Raji (cell line): Measurements from ENCODE around the gene JAKMIP3.

Experiments
- POLR2A ChIP-seq: IDR thresholded peaks from 2 replicates; pipeline ENCODE4 v1.6.1; 2011; ENCODE audit warnings: low read depth, low read length, control low read depth; ENCODE audit not compliant: insufficient read depth

JAKMIP3 gene

DNA sequence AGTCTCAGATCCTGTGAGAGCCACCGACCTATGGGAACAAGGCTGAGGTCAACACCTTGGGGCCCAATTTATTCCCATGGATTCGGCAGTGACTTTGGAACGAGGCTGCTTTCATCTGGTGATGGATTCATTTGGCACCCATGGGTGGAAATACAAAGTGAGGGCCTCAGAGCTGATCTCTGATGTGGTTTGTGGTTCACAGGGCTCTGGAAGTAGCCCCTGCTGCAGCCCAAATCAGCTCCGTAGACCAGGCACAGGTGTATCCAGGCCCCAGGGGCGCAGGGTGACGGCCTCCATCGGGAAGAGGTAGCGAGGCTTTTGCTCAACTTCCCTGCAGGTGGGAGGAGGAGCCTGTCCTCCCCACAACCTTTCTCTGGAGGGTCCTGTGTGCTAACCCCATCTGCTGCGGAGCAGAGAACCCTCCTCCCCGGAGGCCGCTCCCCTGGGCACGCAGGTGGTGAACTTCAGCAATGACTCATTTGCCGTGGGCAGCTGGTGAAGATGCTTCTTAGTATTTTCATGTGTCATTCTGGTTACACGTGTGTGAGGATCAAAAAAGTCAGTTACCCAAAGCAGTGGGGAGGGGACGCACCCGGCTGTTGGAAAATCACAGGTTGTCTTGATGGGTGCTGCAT is 7.5 kb upstream of the JAKMIP3 start:
- no peak for TF ChIP-seq POLR2A

DNA sequence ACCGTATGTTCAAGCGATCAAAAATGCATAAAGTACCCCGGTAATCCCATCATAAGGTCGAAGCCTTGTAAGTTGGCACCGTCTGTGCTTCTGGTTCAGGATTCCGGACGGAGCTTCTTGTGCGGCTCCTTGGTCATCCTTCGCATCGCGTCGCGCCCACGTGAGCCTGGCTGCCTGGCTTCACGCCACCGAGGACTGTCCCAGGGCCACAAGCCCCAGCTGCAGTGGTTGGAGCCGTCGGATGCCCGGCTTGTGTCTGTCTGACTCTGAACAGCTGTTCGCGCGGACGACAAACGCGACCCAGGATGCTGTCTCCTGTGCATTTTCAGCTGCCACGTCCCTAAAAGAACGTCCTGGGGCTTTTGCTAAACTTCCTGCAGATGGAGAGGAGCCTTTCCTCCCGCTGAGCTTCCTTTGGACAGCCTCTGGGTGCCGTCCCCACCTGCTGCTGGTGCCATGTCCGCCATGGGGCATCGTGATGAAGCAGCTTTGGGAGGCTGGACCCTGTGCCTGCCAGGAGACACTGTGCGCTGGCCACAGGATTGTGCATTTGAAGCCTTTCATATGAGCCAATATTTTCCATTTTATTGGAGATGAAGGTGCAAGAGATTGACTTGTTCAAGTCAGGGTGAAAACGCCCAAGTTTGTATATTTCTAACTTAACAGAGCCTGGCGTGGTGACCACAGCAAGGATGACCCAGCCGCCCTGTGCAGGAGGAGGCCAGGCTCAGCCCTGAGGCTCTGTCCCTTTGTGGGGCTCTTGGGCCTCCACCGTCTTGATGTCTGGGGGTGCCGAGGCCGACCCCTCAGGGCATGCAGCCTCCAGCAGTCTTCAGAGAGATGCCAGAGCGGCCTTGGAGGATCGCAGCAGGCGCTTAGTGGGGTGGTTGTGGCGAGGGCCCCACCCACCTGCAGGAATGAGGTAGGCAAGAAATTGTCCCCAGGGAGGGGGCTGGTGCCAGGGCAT is 6.7 kb upstream of the JAKMIP3 start:
- no peak for TF ChIP-seq POLR2A

DNA sequence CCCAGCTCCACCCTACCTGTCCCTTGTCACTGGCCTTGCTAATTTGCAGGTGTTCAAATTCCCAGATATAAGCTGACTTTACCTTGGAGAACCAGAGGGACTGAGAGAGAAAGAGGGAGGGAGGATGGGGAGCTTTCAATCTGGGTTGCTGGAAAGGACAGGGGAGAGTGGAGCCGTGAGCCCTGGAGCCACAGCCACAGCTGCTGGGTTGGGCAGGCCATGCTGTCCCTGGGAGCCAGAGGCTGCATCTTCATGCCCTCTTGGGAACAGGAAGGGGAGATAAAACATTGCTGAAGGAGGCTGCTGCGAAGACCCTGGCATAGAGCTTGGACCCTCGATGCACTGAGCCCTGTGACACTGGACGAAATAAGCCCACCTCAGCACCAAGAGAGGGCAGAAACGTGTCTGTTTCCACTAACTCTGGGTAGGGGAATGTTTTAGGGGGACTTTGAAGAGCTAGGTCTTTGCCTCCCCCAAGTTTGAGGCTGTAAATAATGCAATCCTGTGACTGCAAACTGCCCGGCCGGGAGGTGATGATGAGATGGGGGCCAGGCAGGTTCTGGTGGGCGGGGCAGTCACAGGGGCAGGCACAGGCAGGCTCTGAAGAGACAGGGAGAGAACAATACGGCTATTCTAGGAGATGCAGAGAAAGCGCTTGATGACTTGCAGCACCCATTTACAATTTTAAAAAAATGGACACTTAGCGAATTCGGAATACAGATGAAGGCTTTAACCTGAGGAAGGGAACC is 5.8 kb upstream of the JAKMIP3 start:
- TF ChIP-seq POLR2A, result no peak

DNA sequence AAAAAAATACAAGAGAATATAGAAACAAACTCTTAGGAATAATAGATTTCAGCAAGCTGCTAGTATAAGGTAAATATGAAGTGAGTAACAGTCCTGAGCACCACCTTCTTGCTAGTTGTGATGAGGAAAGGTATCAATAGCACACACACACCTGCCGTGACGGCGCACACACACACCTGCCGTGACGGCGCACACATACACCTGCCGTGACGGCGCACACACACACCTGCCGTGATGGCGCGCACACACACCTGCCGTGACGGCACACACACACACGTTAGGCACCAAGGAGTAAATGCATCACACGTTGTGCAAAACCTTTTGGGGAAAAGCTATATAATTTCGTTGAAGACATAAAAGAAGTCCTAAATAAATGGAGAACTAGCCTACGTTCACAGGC is 4.7 kb upstream of the JAKMIP3 start:
- TF ChIP-seq POLR2A, result no peak

DNA sequence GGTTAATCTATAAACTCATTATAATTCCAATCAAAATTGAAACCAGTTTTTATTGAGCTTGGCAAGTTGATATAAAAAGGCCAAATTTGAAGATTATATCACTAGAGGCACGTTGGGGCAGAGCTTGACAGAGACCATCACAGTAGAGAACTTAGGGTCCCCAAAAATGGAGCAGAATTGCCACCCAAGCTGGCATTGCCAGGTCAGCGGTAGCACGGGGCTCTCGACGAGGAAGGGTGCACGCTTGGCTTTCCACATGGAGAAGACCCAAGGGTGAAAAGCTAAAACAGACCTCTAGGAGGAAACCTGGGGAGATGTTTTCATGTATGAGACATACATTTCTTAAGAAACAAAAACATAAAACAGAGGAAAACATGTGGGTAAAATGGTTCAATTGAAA is 4.3 kb upstream of the JAKMIP3 start:
- no peak for TF ChIP-seq POLR2A

DNA sequence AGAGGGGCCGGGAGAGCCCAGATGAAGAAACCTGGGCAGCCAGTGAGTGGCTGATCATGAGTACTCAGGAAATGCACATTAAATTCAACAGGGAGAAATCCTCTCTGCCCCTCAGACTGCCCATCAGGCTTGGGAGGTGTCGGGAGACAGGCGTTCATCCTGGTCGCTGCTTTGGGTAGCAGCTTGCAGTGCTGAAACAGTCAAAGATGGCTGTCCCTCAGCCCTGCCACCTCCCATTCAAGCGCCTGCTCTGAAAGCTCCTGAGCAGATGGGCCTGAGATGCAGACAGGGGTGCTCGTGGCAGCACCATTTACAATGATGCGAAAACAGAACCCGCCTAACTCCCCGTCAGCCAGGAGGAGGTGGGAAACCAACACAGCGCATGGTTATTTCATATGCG is 3.6 kb upstream of the JAKMIP3 start:
- no peak for TF ChIP-seq POLR2A

DNA sequence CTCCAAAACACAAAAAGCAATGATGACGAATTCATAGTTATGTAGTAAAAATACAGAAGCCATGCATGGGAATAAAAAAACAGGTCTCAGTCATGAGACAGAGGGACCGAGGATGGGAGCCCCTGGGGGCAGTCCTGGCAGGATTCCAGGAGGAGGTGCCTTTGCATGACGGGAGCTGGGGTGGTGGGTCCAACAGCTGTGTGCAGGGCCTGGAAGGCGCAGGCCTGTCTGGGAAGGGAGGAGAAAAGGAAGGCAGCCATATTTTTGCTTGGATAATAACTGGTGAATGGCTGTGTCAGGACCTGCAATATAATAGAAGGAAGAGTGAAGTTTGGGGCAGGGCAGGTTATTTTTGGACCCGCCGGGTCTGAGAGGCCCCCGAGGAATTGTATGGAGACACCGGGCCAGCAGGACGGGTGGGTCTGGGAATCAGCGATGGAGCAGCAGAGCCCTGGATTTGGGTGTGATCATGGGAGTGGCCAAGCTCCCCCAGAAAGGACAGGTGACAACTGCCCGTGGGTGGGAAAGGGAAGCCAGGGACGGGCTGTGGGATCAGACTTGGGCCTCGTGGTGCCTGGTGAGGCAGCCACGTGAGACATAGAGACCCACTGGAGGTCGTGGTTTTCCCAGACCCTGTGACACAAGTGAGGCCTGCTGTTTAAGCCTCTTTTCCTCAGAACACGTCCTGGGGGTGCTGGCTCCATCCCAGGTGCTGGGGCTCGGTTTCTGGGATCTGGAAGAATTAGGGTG is 2.9 kb upstream of the JAKMIP3 start:
- TF ChIP-seq POLR2A, result no peak

DNA sequence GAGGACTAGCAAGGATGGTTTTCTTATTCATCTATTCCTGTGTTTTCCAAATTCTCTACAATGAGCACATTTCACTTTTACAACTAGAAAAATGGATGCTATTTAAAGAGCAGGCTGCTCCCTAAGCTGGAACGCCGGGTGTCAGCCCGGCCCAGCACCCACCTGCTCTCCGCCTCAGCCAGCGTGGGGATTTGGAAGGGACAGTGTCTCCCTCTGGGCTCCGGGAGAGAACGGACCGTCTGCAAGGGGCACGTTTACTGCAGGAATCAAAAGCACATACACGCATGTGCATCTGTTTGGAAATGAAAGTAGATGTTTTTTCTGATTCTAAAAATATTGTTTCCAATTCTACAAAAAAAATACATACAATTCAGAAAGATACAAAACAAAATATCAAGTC is 2.3 kb upstream of the JAKMIP3 start:
- TF ChIP-seq POLR2A, result no peak

DNA sequence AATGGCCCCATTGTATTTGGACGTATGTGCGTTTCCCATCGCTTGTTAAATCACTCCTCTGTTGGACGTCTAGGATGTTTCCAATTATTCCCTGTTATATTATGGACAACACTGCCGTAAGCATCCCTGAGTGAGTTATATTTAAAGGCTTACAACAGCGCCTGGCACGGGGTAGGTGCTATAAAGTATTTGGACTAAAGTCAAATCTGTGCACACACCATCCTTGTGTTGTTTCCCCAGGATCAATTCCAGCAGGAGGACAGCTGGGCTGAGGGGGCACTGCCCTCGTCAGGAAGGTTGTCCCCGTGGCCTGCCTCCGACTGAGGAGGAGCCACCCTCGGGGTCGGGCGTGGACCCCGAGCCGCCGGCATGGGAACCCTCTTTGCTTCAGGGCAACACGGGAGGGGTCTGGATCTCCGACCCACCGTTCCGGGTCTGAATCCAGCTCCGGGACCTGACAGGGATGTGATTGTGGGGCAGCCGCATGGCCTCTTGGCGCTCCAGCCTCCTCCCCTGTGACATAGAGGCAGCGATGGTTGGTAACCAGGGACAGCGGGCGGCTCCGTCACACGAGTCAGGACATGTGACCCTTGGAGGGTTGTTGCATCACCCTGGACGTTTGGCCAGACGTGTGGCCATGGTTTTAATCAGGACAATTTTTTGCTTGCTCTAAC is 1.5 kb upstream of the JAKMIP3 start:
- no peak for TF ChIP-seq POLR2A

DNA sequence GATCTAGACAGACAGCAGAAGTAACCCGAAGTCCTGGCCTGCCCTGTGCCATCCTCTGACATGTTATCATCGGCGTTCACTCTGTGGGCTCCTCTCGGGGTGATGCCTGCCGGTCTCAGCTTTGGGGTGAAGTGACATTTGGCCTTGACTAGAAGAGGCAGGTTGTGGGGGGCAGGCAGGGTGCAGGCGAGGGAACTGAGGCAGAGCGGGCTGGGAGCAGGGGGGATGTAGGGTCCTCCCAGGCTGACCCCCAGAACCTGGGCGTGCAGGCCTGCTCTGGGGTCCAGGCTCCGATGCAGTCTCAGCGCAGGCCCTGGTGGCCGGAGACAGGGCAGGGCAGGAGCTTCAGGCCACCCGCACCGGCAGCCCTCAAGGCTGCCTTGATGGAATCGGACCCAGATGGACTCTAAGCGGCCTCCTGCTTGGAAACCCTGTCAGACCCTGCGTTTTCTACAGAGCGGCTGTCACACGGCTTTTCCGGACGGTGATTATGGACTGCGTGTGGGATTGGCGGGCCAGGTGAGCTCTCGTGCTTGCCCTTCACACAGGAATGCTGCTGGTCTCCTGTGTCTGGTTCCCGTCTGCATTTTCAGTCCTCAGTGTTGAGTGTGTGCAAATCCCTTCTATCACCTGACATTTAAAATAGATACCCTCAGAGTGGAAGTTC is 842 bp upstream of the JAKMIP3 start:
- TF ChIP-seq POLR2A, result no peak

DNA sequence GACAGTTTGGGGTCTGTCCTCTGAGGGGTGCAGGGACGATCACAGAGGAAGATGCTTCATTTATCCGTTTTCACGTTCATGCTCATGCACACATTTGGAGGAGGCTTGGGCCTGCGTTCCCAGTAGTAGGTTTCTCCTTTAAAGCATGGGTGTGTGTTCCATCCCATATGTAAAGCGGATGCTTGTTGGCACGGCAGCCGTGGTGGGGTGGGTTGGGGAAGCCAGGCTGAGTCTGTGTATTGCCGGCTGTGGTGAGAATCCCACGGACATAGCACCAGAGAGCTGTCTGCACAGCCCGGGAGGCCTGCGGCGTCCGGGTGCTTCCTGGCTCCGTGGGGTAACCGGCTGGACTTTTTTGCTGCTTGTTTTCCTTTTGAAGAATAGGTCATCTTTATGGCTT is 440 bp downstream of the JAKMIP3 start:
- no peak for TF ChIP-seq POLR2A

DNA sequence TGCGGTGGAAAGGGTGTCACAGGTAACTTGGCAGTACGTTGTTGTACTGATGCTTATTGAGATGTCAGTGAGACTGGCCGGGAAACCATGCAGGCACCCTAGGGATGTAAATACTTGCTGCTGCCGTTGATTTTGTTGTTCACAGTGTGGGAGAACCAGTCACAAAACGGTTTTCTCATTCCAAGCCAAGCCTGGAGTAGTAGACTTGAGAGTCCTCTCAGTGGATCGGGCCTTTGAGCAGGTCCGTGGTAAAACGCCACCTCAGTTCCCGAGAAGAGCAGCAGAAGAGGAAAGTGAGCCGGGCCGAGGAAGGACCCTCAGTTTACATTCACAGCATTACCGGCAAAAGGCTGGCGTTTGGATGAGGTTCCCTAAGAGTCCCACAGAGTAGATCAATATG is 1.1 kb downstream of the JAKMIP3 start:
- no peak for TF ChIP-seq POLR2A

DNA sequence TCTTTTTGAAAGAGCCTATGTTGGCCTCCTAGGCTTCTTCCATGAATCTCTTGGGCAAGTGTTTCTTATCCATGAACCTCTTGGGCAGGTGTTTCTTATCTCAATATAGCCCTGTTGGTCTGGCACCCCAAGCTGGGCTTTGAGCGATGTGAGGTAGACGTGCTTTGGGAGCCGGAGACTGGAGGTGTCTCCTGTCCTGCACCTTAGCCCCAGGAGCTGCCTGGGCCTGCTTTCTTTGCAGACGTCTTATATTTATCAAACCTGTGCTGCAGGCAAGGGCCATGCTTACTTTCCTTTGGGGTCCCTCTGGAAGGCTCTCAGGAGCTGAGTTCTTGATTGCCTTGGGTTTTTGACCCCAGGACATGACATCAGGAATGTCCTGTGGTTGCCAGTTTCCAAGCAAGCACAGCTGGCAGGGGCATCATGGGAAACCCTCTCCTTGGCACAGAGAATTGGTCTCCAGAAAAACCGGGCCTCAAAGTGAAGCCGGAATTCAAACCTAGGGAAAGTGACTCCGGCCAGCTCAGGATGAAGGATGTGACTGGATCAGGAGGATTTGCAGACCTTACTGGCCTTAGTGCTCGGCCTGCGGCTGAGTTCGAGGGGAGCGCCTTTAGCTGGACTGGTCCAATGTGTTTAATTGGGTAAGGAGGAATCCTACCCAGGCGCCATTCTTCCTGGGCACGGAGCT is 2.8 kb downstream of the JAKMIP3 start:
- no peak for TF ChIP-seq POLR2A

DNA sequence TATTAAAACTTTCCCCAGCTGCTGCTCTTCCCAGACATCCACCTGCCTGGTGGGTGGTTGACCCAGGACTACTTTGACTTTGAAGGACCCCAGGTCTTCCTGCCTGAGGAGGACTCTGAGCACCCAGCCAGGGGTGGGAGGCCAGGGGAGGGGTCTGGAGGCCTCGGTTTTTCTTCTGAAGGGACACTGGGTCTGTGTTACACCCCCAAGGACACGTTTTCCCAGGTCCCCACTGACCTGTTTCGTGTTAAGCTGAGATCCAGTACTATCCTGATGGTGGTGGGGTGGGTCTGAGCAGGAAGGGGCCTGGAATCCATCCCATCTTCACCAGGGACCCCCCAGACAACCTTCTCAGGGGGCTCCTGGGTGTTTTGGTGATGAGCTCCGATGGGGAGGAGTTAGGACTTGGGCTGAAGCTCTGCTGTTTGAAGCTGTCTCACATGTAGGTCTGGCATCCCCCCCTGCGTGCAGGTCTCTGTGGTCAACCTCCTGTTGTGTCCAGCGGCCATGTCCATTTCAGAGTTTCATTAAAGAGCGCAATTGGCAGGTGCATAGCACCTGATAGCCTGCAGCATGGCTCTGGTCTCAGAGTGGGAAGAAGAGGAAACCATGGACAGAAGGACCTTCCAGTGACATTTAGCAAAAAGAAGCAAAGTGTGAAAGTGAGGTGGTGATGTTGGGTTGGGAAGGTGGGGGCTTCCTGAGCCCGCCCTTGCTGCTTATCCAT is 3.5 kb downstream of the JAKMIP3 start:
- no peak for TF ChIP-seq POLR2A
